ENCODE results near the gene DUSP22.

- TF ChIP-seq CTCF (IDR thresholded peaks at IDR 0.05) (no peak), EZH2 (IDR thresholded peaks at IDR 0.05; ENCODE audit: borderline replicate concordance, insufficient read depth, low read depth, low read length, poor library complexity, severe bottlenecking) (no peak)
Measured at GRCh38 chr6:369559-370431, 77.5 kb downstream of the DUSP22 start.
